ENCODE measurements around the gene KRTAP9-2. TPM values are rescaled to one million over a fixed set of nuclear protein-coding genes. Genes with fewer than 3 reads are reported as not detected.
"Not testable (repeated sequence)": the region's sequence is repeated elsewhere in the genome, so short reads cannot be mapped to it uniquely, and the experiment has no call there.

KRTAP9-2 gene
- total RNA-seq, 2 experiments from 2014 or later, result not detected

DNA sequence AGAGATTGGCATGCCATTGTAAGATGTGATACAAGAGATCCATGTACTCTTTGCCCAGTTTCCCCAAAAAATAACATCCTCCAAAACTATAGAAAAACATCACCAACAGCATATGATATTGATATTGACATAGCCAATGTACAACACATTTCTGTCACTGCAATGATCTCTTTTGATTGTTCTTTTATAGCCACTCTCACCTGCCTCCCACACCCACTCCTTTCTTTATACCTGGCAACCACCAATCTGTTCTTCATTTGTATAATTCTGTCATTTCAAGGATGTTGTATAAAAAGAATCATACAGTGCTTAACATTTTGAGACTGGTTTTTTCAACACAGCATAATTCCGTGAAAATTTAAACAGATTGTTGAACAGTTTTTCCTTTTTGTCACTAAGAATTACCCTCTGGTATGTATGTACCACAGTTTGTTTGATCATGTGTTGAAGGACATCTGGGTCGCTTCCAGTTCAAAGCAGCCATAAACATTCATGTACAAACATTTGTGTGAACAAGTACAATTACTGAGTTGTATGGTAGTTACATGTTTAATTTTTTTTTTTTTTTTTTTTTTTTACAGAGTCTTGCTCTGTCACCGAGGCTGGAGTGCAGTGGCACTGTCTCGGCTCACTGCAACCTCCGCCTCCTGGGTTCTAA is 26.9 kb upstream of the KRTAP9-2 start:
- Mint-ChIP-seq H3K4me3 (no peak overlapping the region), H3K9me3 (peaks cover 5% of the 10 kb centered on the region), H3K27ac (no peak overlapping the region), H3K4me1 (ENCODE audit: low read depth) (no peaks in the 10 kb centered on the region), H3K27me3 (ENCODE audit: low read depth) (no peaks in the 10 kb centered on the region), H3K36me3 (ENCODE audit: low read depth) (no peaks in the 10 kb centered on the region)
- intact Hi-C loops (cut with micrococcal nuclease), result no loop called here
- no peak for DNase-seq
- CTCF ChIA-PET, result interaction anchor here (0.6 kb wide), 1 partner anchor 238 kb away, joined by 5 read pairs; no protein-coding TSS in a partner anchor

DNA sequence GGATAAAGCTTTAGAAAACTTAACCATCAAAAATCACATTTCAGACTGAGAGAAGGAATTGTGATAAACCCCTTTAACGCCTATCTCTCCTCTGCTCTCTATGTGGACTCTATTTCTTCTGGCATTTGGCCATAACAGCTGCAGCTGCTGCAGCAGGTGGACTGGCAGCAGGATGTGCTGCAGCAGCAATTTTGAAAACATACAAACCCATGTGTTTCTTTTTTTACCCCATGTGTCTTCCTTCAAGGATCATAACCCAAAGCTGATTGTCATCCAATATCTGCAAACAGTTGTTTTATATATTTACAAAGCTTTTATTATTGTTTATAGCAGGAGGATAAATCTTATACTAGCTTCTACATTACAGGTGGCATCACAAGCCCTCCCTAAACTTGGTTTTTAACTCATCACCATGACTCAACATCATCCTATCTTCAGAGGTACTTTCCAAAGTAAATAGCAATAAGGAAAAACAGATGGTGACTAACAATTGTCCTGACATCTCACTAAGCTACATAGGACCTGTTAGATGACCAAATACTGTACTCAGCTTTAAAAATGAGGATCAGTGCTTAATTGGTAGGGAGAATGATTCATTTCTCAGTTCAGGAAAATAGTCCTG is 14.5 kb upstream of the KRTAP9-2 start:
- Mint-ChIP-seq H3K4me3 (no peak overlapping the region), H3K27me3 (ENCODE audit: low read depth) (no peaks in the 10 kb centered on the region), H3K27ac (no peak overlapping the region), H3K4me1 (ENCODE audit: low read depth) (peaks cover 2% of the 10 kb centered on the region), H3K36me3 (ENCODE audit: low read depth) (no peaks in the 10 kb centered on the region), H3K9me3 (no peaks in the 10 kb centered on the region)
- CTCF ChIA-PET, result interaction anchor here (0.6 kb wide), 2 partner anchors 79 to 489 kb away, joined by 3 to 4 read pairs; no protein-coding TSS in a partner anchor
- no peak for DNase-seq
- intact Hi-C loops (cut with micrococcal nuclease), result no loop called here

DNA sequence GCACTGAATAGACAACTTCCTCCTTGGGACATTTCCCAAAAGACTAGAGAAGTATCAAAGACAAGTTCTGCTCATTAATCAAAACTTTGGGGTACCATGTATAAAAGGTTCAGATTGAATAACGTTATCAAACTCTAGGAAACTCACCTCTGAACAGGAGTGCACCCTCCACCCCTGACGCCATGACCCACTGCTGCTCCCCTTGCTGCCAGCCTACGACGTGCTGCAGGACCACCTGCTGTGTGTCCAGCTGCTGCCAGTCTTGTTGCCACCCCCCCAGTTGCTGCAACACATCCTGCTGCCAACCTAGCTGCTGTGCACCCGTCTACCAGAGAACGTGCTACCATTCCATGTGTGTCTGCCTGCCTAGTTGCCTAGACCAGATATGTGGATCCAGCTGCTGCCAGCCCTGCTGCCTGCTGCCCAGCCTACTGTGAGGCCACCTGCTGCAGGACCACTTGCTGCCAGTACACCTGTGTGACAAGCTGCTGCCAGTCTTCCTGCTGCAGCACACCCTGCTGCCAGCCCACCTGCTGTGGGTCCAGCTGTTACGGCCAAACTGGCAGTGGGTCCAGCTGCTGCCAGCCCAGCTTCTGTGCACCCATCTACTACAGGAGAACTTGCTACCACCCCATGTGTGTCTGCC is 13.8 kb upstream of the KRTAP9-2 start:
- H3K27ac Mint-ChIP-seq, result no peak overlapping the region
- H3K27me3 Mint-ChIP-seq (ENCODE audit: low read depth), result no peaks in the 10 kb centered on the region
- no peak overlapping the region for H3K4me3 Mint-ChIP-seq
- DNase-seq, result no peak
- no peaks in the 10 kb centered on the region for H3K9me3 Mint-ChIP-seq
- H3K36me3 Mint-ChIP-seq (ENCODE audit: low read depth), result no peaks in the 10 kb centered on the region
- peaks cover 2% of the 10 kb centered on the region for H3K4me1 Mint-ChIP-seq (ENCODE audit: low read depth)
- CTCF ChIA-PET, result interaction anchor here (0.6 kb wide), 1 partner anchor 490 kb away, joined by 3 read pairs; no protein-coding TSS in a partner anchor
- intact Hi-C loops (cut with micrococcal nuclease), result no loop called here

DNA sequence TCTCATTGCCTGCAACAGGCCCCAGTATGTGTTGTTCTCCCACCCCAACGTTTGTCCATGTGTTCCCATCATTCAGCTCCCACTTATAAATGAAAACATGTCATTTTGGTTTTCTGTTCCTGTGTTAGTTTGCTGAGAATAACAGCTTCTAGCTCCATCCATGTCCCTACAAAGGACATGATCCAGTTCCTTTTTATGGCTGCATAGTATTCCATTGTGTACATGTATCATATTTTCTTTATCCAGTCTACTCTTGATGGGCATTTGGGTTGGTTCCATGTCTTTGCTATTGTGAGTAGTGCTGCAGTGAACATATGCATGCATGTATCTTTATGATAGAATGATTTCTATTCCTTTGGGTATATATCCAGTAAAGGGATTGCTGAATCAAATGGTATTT is 10.8 kb upstream of the KRTAP9-2 start:
- peaks cover 2% of the 10 kb centered on the region for H3K4me1 Mint-ChIP-seq (ENCODE audit: low read depth)
- no peaks in the 10 kb centered on the region for H3K27me3 Mint-ChIP-seq (ENCODE audit: low read depth)
- CTCF ChIA-PET, result no interaction called here
- peaks cover 5% of the 10 kb centered on the region for H3K9me3 Mint-ChIP-seq
- no peak overlapping the region for H3K27ac Mint-ChIP-seq
- no peak overlapping the region for H3K4me3 Mint-ChIP-seq
- intact Hi-C loops (cut with micrococcal nuclease), result no loop called here
- DNase-seq, result no peak
- H3K36me3 Mint-ChIP-seq (ENCODE audit: low read depth), result peaks cover 1% of the 10 kb centered on the region

DNA sequence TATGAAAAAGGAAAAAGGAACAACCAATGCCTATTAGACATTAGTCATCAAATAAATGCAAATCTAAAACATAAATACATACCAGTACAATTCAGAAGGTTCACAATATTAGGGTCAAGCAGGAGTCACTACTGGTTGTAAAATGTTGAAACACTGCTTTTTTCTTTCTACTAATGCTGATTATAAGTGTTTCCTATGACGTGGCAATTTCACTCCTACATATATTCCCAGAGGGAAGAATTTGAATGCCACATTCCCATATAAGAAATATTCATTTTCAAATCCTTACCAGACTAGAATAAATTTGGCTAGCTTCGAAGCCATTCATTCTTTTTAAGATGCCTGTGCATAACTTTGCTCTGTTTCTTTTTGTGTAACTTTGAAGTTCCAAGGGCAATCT is 2.6 kb upstream of the KRTAP9-2 start:
- CTCF ChIA-PET, result no interaction called here
- H3K27me3 Mint-ChIP-seq (ENCODE audit: low read depth), result no peaks in the 10 kb centered on the region
- no peak overlapping the region for H3K27ac Mint-ChIP-seq
- no peak for DNase-seq
- H3K36me3 Mint-ChIP-seq (ENCODE audit: low read depth), result peaks cover 1% of the 10 kb centered on the region
- no peak overlapping the region for H3K4me3 Mint-ChIP-seq
- H3K9me3 Mint-ChIP-seq, result peaks cover 5% of the 10 kb centered on the region
- no peaks in the 10 kb centered on the region for H3K4me1 Mint-ChIP-seq (ENCODE audit: low read depth)
- intact Hi-C loops (cut with micrococcal nuclease), result no loop called here

DNA sequence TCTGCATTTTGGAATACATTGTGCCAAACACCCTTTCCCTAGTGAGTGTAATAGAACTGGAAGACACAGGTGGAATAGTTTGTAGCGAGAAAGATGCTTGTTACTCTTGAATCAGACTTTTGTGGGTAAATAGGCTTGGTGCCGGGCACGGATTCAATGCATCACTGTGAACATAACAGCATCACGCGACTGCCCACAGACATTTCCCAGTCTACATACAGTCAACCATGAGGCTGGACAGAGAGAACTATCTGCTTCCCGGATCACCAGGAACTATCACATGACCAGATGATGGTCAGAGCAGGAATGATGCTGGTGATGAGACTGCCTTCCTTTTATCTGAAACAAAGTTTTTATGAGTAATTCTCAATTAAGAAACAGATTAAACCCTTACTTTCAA is 397 bp upstream of the KRTAP9-2 start:
- intact Hi-C loops (cut with micrococcal nuclease), result no loop called here
- no peaks in the 10 kb centered on the region for H3K9me3 Mint-ChIP-seq
- H3K4me3 Mint-ChIP-seq, result no peak overlapping the region
- H3K27me3 Mint-ChIP-seq (ENCODE audit: low read depth), result no peaks in the 10 kb centered on the region
- no peak for DNase-seq
- CTCF ChIA-PET, result no interaction called here
- H3K27ac Mint-ChIP-seq, result no peak overlapping the region
- no peaks in the 10 kb centered on the region for H3K36me3 Mint-ChIP-seq (ENCODE audit: low read depth)
- no peaks in the 10 kb centered on the region for H3K4me1 Mint-ChIP-seq (ENCODE audit: low read depth)

DNA sequence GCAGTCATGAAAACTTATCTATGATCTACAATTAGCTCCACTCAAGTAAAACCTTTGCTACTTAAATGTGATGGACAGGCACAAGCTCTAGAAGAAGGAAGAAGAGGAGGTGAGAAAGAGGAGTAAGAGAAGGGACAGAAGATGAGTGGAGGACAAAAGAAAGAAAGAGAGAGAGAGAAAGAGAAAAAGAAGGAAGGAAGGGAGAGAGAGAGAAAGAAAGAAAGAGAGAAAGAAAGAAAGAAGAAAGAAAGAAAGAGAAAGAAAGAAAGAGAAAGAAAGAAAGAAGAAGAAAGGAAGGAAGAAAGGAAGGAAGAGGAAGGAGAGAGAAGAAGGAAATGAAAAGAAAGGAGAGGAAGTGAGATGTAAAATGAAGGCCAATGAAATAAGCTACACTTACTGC is 3.6 kb downstream of the KRTAP9-2 start:
- Mint-ChIP-seq H3K27ac (no peak overlapping the region), H3K36me3 (ENCODE audit: low read depth) (no peaks in the 10 kb centered on the region), H3K4me1 (ENCODE audit: low read depth) (no peaks in the 10 kb centered on the region), H3K27me3 (ENCODE audit: low read depth) (no peaks in the 10 kb centered on the region), H3K4me3 (no peak overlapping the region), H3K9me3 (no peaks in the 10 kb centered on the region)
- intact Hi-C loops (cut with micrococcal nuclease), result no loop called here
- CTCF ChIA-PET, result no interaction called here
- DNase-seq, result no peak

DNA sequence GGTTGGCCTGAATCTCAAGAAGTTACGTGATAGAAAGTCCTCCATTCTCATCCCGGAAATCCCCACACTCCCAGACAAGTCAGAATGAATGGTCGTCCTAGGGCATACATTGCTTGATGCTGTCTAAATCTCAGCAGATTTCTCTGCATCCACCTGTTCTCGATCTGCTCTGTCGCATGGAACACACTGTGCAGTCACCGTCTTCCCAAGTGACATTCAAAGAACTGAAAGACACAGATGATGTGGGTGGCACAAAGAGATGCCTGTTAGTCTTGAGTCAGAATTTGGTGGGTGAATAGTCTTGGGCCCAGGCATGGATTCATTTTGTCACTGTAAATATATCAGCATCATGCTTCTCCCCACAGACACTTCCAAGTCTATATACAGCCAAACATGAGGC is 5.3 kb downstream of the KRTAP9-2 start:
- Mint-ChIP-seq H3K4me1 (ENCODE audit: low read depth) (no peaks in the 10 kb centered on the region), H3K9me3 (no peaks in the 10 kb centered on the region), H3K36me3 (ENCODE audit: low read depth) (no peaks in the 10 kb centered on the region), H3K27me3 (ENCODE audit: low read depth) (no peaks in the 10 kb centered on the region), H3K27ac (no peak overlapping the region), H3K4me3 (no peak overlapping the region)
- DNase-seq, result no peak
- CTCF ChIA-PET, result no interaction called here
- intact Hi-C loops (cut with micrococcal nuclease), result no loop called here

DNA sequence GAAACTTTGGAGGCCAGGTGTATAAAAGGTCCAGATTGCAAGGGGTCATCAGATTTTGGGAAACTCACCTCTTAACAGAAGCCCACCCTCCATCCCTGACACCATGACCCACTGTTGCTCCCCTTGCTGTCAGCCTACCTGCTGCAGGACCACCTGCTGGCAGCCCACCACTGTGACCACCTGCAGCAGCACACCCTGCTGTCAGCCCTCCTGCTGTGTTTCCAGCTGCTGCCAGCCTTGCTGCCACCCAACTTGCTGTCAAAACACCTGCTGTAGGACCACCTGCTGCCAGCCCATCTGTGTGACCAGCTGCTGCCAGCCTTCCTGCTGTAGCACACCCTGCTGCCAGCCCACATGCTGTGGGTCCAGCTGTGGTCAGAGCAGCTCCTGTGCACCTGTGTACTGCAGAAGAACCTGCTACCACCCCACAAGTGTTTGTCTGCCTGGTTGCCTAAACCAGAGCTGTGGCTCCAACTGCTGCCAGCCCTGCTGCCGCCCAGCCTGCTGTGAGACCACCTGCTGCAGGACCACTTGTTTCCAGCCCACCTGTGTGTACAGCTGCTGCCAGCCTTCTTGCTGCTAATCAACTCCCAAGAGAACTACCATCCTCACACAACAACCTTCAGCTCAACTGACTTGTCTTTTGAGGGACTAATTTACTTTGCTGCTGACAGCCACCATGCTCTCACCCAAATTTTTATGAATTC is 6.1 kb downstream of the KRTAP9-2 start, which contains the start of gene KRTAP9-3:
TSS of gene KRTAP9-3 (plus strand) at position 51 of the 707 bp plus-strand sequence. CDS start at position 104, 53 bp downstream.
- DNase-seq; H3K27ac Mint-ChIP-seq; intact Hi-C loops (cut with micrococcal nuclease); H3K4me1 Mint-ChIP-seq (ENCODE audit: low read depth); H3K9me3 Mint-ChIP-seq; H3K4me3 Mint-ChIP-seq; H3K36me3 Mint-ChIP-seq (ENCODE audit: low read depth); H3K27me3 Mint-ChIP-seq (ENCODE audit: low read depth): not testable (repeated sequence)
- CTCF ChIA-PET, result interaction anchor here (0.6 kb wide), 1 partner anchor 270 kb away, joined by 3 read pairs; no protein-coding TSS in a partner anchor

DNA sequence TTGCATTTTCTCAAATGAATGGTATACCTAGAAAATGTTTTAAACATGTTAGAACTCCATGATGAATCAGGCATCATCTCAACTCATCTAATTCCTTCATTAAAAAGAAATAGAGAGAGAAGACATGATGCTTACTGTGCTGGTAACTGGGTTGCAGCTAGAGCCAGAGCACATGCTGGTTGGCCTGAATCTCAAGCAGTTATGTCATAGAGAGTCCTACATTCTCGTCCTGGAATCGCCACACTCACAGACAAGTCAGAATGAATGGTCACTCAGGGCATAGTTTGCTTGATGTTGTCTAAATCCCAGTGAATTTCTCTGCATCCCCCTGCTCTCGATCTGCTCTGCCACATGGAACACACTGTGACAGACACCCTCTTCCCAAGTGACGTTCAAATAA is 10.7 kb downstream of the KRTAP9-2 start:
- DNase-seq; H3K36me3 Mint-ChIP-seq (ENCODE audit: low read depth); CTCF ChIA-PET; H3K4me3 Mint-ChIP-seq; H3K27ac Mint-ChIP-seq; H3K9me3 Mint-ChIP-seq; H3K4me1 Mint-ChIP-seq (ENCODE audit: low read depth); intact Hi-C loops (cut with micrococcal nuclease); H3K27me3 Mint-ChIP-seq (ENCODE audit: low read depth): not testable (repeated sequence)

DNA sequence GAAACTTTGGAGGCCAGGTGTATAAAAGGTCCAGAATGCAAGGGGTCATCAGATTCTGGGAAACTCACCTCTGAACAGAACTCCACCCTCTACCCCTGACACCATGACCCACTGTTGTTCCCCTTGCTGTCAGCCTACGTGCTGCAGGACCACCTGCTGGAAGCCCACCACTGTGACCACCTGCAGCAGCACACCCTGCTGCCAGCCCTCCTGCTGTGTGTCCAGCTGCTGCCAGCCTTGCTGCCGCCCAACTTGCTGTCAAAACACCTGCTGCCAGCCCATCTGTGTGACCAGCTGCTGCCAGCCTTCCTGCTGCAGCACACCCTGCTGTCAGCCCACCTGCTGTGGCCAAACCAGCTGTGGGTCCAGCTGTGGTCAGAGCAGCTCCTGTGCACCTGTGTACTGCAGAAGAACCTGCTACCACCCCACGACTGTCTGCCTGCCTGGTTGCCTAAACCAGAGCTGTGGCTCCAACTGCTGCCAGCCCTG is 11.5 kb downstream of the KRTAP9-2 start, which contains the start of gene KRTAP9-8:
TSS of gene KRTAP9-8 (plus strand) at position 51 of the 489 bp plus-strand sequence. CDS start at position 104, 53 bp downstream.
- H3K9me3 Mint-ChIP-seq; H3K27me3 Mint-ChIP-seq (ENCODE audit: low read depth); H3K27ac Mint-ChIP-seq; intact Hi-C loops (cut with micrococcal nuclease); H3K4me3 Mint-ChIP-seq; H3K36me3 Mint-ChIP-seq (ENCODE audit: low read depth); CTCF ChIA-PET; H3K4me1 Mint-ChIP-seq (ENCODE audit: low read depth); DNase-seq: not testable (repeated sequence)

Data from activated naive CD4-positive, alpha-beta T cell treated with anti-CD3 and anti-CD28 coated beads for 36 hours (primary cell).